OCI-LY1 (cell line): Measurements from ENCODE around the gene EWSR1.

ENCODE experiments used
- H2AFZ ChIP-seq: fragments of 200-600 bp; sonication (generic), shearing (Covaris generic); 2 replicates; pipeline ENCODE4 v1.6.0; 2014; ENCODE audit warnings: antibody characterized with exemption, mild to moderate bottlenecking, low read length
- H3F3A ChIP-seq: fragments of 200-600 bp; sonication (generic), shearing (Covaris generic); 2 replicates; pipeline ENCODE4 v1.6.0; 2014; ENCODE audit warnings: mild to moderate bottlenecking, antibody characterized with exemption, low read length, moderate library complexity; ENCODE audit not compliant: insufficient read depth
- H3K27ac ChIP-seq: fragments of 200-600 bp; sonication (generic); 2 replicates; pipeline ENCODE4 v1.5.1; 2014; ENCODE audit warnings: low read length, mixed run types, mild to moderate bottlenecking, low read depth; ENCODE audit not compliant: poor library complexity, severe bottlenecking
- H3K27me3 ChIP-seq: fragments of 200-600 bp; sonication (generic); 2 replicates; pipeline ENCODE4 v1.6.0; 2014; ENCODE audit warnings: antibody characterized with exemption, mild to moderate bottlenecking, low read length, moderate library complexity; ENCODE audit not compliant: insufficient read depth
- H3K36me3 ChIP-seq: fragments of 200-600 bp; sonication (generic); 2 replicates; pipeline ENCODE4 v1.6.1; 2014; ENCODE audit warnings: mild to moderate bottlenecking, antibody characterized with exemption, low read length, moderate library complexity, mixed read lengths; ENCODE audit not compliant: insufficient read depth
- H3K4me1 ChIP-seq: fragments of 200-600 bp; sonication (generic); 2 replicates; pipeline ENCODE4 v1.5.1; 2014; ENCODE audit warnings: mild to moderate bottlenecking, low read length, moderate library complexity; ENCODE audit not compliant: insufficient read depth, severe bottlenecking
- H3K4me2 ChIP-seq: fragments of 200-600 bp; sonication (generic), shearing (Covaris generic); 2 replicates; pipeline ENCODE4 v1.6.1; 2014; ENCODE audit warnings: low read length
- H3K4me3 ChIP-seq: fragments of 200-600 bp; sonication (generic); 2 replicates; pipeline ENCODE4 v1.5.1; 2014; ENCODE audit warnings: low read length, low read depth, mild to moderate bottlenecking, mixed read lengths; ENCODE audit not compliant: poor library complexity, severe bottlenecking
- H3K79me2 ChIP-seq: fragments of 200-600 bp; shearing (Covaris generic); 2 replicates; pipeline ENCODE4 v1.6.1; 2016; ENCODE audit warnings: mixed run types, low read length, mixed read lengths; ENCODE audit not compliant: insufficient read depth
- H3K9ac ChIP-seq: fragments of 200-600 bp; sonication (generic), shearing (Covaris generic); 2 replicates; pipeline ENCODE4 v1.6.1; 2014; ENCODE audit warnings: mild to moderate bottlenecking, low read length, mixed read lengths
- H3K9me2 ChIP-seq: fragments of 200-600 bp; sonication (generic), shearing (Covaris generic); 2 replicates; pipeline ENCODE4 v1.6.1; 2014; ENCODE audit warnings: low read depth, mild to moderate bottlenecking, low read length, mixed read lengths
- H3K9me3 ChIP-seq: fragments of 200-600 bp; shearing (Covaris generic); 2 replicates; pipeline ENCODE4 v1.6.1; 2014; ENCODE audit warnings: low read length, mixed read lengths
- H4K20me1 ChIP-seq: fragments of 200-600 bp; sonication (generic), shearing (Covaris generic); 2 replicates; pipeline ENCODE4 v1.6.0; 2016; ENCODE audit warnings: mild to moderate bottlenecking, low read length; ENCODE audit not compliant: insufficient read depth
- CTCF ChIP-seq: fragments of 200-600 bp; sonication (generic), shearing (Covaris generic); IDR thresholded peaks from 2 replicates; pipeline ENCODE4 v1.5.1; 2017; ENCODE audit warnings: mild to moderate bottlenecking, antibody characterized with exemption, low read length, moderate library complexity, mixed read lengths
- EZH2 ChIP-seq: fragments of 200-600 bp; sonication (generic), shearing (Covaris generic); IDR thresholded peaks from 2 replicates; pipeline ENCODE4 v1.8.0; 2017; ENCODE audit warnings: borderline replicate concordance, mixed run types, mild to moderate bottlenecking, antibody characterized with exemption, low read length, moderate library complexity, mixed read lengths

Gene EWSR1

GRCh38 chr22:29219881-29220670 lies 48.0 kb upstream of the EWSR1 start:
- Histone ChIP-seq H4K20me1 (no peaks in the 10 kb centered on the region), H3K4me2 (no peak overlapping the region), H3F3A (no peaks in the 10 kb centered on the region), H3K9me2 (no peaks in the 10 kb centered on the region), H3K27me3 (peaks cover 11% of the 10 kb centered on the region), H3K4me3 (no peak overlapping the region), H3K4me1 (no peaks in the 10 kb centered on the region), H3K9ac (no peak overlapping the region), H3K36me3 (no peaks in the 10 kb centered on the region), H2AFZ (no peak overlapping the region), H3K27ac (no peak overlapping the region), H3K9me3 (no peaks in the 10 kb centered on the region), H3K79me2 (no peaks in the 10 kb centered on the region)
- TF ChIP-seq EZH2 (no peak), CTCF (no peak)

- Histone ChIP-seq H3K79me2 (no peaks in the 10 kb centered on the region), H3K4me2 (no peak overlapping the region), H3K9me3 (no peaks in the 10 kb centered on the region), H3K9me2 (no peaks in the 10 kb centered on the region), H3K9ac (no peak overlapping the region), H3K4me1 (no peaks in the 10 kb centered on the region), H3K36me3 (no peaks in the 10 kb centered on the region), H3K4me3 (no peak overlapping the region), H4K20me1 (no peaks in the 10 kb centered on the region), H3K27ac (no peak overlapping the region), H2AFZ (no peak overlapping the region), H3F3A (no peaks in the 10 kb centered on the region), H3K27me3 (peaks cover 10% of the 10 kb centered on the region; the same call in 1 of the 2 replicates)
- TF ChIP-seq EZH2 = no peak
- TF ChIP-seq CTCF = no peak
These were observed 43.8 kb upstream of the EWSR1 start for GRCh38 chr22:29224121-29224858.

GRCh38 chr22:29224859-29225410 lies 43.1 kb upstream of the EWSR1 start:
- Histone ChIP-seq H3K4me2 (no peak overlapping the region), H3K4me1 (no peaks in the 10 kb centered on the region), H3F3A (no peaks in the 10 kb centered on the region), H3K9me3 (no peaks in the 10 kb centered on the region), H3K9ac (no peak overlapping the region), H3K79me2 (no peaks in the 10 kb centered on the region), H2AFZ (no peak overlapping the region), H3K4me3 (no peak overlapping the region), H3K9me2 (no peaks in the 10 kb centered on the region), H3K27me3 (peaks cover 10% of the 10 kb centered on the region; the same call in 1 of the 2 replicates), H3K36me3 (no peaks in the 10 kb centered on the region), H4K20me1 (no peaks in the 10 kb centered on the region), H3K27ac (no peak overlapping the region)
- no peak for TF ChIP-seq CTCF
- TF ChIP-seq EZH2 = no peak
